ENCODE results near the gene OGA.

The OGA gene

GRCh38 chr10:101775273-101776160 is 42.7 kb downstream of the OGA start, which contains the start of gene FGF8:
TSS of gene FGF8 (minus strand) at chr10:101776114. CDS start at chr10:101775900, 214 bp downstream.
- DNase-seq (ENCODE audit: low read depth) = no peak

- no peak for DNase-seq (ENCODE audit: low read depth)
These were observed 43.5 kb downstream of the OGA start for GRCh38 chr10:101774589-101775272.

DNA sequence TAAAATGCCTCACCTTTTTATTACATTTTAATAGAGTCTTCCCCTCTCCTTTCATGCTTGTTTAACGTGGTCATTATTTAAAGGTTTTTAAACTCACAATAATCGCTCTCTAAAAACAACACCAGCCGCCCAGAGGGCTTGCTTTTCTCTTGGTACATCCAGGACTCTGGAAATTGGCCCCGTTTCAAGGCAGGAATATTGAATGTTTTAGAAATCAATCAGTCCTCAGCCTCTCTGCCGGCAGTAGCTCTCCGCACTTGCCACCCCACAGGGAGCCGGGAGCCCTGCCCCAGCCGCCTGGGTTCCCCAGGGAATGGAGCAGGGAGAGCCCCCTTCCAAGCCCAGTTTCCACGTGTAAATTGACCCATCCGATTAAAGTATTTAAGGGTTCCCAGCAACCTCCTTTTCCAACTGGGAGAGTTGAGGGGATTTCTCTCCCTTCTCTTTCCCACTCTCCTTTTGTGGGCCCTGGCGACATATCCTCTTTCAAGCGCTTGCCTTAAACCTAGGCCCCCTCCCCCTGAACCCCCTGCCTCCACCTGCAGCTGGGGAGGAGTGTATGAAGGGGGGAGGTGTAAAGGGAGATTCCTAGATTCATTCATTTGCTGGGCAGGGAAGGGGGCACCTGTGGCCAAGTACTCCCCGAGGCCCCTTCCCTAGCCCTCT is 44.2 kb downstream of the OGA start:
- no peak for DNase-seq (ENCODE audit: low read depth)

- DNase-seq (ENCODE audit: low read depth) = no peak
These were observed 45.1 kb downstream of the OGA start for GRCh38 chr10:101772895-101773761.

- DNase-seq (ENCODE audit: low read depth) = no peak
These were observed 46.0 kb downstream of the OGA start for GRCh38 chr10:101772017-101772894.

- DNase-seq (ENCODE audit: low read depth) = no peak
These were observed 46.9 kb downstream of the OGA start for GRCh38 chr10:101771380-101771779.

DNA sequence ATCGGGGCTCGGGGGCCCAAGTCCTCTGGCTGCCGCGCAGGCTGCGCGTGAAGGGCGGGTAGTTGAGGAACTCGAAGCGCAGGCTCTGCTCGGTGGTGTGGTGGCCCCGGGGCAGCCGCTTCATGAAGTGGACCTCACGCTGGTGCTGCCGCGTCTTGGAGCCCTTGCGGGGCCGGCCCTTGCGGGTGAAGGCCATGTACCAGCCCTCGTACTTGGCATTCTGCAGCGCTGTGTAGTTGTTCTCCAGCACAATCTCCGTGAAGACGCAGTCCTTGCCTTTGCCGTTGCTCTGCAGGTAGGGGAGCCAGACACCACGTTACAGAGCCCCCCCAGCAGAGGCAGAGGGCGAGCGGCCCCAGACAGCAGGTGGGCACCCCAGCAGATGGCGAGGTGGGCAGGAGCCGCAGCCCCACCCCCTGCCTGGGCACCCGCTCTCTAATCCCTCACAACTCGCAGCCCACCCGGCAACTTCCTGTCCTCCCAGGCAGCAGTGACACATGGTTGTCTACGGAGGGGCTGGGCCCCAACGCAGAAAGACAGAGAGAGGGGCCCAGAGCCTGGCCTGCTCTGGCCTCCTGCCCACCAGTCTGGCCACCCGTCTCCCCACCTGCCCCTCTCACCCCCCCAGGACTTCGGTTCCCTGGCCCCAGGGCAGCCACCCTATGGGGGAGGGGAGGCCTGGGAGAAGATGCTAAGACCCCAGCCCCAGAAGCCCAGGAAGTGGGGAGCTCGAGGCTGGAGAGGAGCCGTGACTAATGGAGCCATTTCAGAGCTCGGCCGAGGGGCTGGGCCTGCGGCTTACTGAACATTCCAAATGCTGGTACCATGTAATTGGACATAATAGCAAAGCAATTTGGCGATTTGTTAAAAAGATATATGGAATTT is 47.7 kb downstream of the OGA start:
- no peak for DNase-seq (ENCODE audit: low read depth)

GRCh38 chr10:101769541-101770180 is 48.6 kb downstream of the OGA start:
- no peak for DNase-seq (ENCODE audit: low read depth)

DNA sequence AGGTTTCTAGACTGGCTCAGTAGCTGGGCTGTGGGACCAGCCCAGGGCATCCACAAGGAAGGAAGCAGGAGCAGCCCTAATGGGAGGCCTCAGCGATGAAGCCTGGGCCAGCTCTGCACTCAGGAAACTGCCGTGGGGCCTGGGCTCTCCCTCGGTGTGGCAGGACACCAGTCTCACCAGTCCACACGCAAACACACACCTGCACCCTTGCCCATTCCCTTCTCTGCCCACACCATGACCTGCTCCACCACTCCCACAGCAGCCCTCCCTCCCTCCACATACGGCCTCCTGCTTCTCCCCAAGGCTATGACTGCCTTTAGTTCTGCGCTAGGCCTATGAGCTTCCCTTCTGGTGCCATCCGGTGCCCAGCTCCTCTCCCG is 49.5 kb downstream of the OGA start:
- no peak for DNase-seq (ENCODE audit: low read depth)

DNA sequence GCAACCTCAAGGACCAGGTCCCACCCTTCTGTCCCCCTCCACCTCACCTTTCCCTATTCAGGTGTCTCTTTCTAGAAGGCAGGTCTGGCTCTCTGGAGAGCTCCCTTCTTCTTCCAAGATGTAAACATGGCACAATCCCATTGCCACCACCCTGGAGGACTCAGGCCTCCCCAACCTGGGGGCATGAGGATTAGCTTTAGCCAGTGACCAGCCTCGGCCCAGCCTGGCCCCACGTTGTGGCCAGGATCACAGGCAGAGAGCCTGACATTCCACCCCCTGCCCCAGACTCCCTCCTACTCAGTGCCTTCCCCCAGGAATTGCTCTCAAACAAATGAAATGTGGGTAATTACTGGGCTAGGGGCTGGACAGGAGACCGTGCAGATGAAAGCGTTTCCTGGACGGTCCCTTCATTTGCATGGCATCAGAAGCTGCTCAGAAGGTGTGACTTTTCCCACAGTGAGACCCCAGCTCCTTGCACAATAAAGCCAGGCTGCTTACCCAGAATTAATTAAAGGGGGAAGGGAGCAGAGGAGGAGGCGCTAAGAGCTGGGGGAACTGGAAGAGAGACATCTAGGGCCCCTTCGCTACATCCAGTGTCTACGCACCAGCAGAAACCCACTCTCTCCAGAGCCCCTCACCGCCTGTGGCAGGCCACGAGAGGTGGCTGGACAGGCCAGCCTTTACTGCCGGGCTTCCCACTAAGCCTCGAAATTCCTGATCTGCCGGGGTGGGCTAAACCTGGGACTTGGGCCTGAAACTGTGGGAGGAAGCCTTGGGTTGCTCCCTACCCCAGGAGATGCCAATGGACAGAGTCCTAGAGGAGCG is 50.1 kb downstream of the OGA start:
- no peak for DNase-seq (ENCODE audit: low read depth)

DNA sequence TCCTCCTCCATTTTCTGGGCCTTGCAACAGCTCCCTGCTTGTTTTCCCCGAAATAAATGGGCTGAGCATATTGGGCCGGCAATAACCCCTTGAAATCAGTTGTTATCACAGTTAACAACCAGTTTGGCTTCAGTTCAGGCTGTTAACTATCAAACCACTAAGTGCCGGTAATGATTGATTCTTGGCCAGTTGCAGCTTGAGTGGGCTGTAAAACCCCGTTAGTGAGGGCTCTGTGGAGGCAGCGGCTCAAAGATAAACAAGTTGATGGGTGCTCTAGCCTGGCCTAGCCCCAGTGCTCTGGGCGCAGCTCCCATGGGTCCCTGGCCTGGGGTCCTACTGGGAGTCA is 50.7 kb downstream of the OGA start:
- no peak for DNase-seq (ENCODE audit: low read depth)

DNA sequence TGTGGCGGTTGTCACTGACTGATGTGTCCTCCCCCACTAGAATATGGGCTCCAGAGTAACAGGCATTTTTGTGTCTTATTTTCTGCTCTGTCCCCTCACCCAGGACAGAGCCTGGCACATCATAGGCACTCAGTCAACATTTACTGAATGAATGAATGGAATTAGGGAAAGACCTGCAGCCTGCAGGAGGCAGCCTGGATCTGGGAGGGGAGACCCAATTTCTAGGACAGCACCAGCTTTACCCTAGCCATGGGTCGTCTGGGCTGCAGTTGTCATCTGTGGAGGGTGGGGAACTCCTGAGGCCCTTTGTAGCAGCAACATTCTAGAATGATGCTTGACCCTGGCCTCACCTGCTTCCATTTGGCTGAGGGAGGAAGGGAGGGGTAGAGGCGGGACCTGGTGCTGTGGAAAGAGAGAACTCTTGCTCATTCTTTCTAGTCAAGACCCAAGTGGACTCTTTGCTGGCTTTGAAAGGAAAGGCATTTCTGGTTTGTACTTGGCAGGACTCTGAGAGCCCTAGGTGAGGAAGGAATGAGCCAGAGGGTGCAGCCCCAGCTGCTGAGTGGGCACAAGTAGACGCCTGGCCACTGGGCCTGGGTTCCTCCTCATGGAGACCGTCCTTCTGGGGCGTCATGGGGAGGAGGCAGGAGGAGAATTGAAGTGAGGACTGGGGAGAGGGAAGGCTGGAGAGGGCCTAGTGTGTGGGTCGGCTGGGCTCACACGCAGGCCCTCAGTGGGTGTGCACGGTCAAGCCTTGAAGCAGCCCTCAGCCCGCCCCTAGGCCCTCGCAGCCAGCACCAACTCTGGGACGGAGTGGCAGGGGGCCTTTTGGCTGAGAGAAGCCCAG is 51.3 kb downstream of the OGA start:
- no peak for DNase-seq (ENCODE audit: low read depth)

DNA sequence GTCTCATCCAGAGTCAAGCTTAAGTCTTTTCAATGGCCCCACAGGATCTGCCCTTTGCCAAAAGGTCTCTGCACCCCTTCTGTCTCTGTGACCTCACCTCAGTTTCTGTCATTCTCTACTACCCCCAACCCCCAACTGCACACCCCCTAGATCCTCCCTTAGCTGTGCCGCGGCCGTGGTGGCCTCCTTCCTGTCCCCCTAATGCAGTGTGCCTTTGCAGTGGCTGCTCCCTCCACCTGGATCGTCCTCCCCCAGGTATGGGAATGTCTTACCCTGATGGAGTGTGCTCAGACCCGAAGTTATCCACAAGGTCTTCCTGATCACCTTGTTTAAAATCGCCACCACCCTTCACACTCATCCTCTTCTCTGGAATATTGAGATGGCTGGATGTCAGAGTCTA is 51.9 kb downstream of the OGA start:
- no peak for DNase-seq (ENCODE audit: low read depth)

- no peak for DNase-seq (ENCODE audit: low read depth)
These were observed 55.0 kb downstream of the OGA start for GRCh38 chr10:101763141-101763846.

- no peak for DNase-seq (ENCODE audit: low read depth)
These were observed 55.5 kb downstream of the OGA start for GRCh38 chr10:101762736-101763135.

GRCh38 chr10:101761226-101761625 is 57.0 kb downstream of the OGA start:
- no peak for DNase-seq (ENCODE audit: low read depth)

GRCh38 chr10:101760510-101760909 is 57.7 kb downstream of the OGA start:
- peak; percentile 21 for DNase-seq (ENCODE audit: low read depth)
